Activated B cell treated with CpG ODN at 0.5 μM for 24 hours (primary cell): Measurements from ENCODE around the gene APMAP. TPM values are rescaled to one million over a fixed set of nuclear protein-coding genes. Genes with fewer than 3 reads are reported as not detected.

Source experiments
- ATAC-seq: fragments of 200-7000 bp; cut with Tn5 transposase; one replicate; pipeline ENCODE4 v1.10.0; 2021; ENCODE audit warnings: low read depth, mild to moderate bottlenecking, moderate library complexity
- CTCF ChIA-PET: fragments of 350-600 bp; sonication (Branson Sonifier 250); formaldehyde crosslinking; loops from one replicate; lab custom pipeline; 2021; ENCODE audit warnings: antibody characterized with exemption; lab: Charles Lee
- POLR2A ChIA-PET: fragments of 350-600 bp; sonication (Branson Sonifier 250); formaldehyde crosslinking; loops from one replicate; lab custom pipeline; 2021; ENCODE audit warnings: antibody characterized with exemption; lab: Charles Lee
- DNase-seq: peaks from one replicate; pipeline ENCODE4 v3.0.0; 2022
- H3K27ac Mint-ChIP-seq: one replicate; pipeline ENCODE4 v1.8.0; 2020; ENCODE audit warnings: mixed read lengths
- H3K27me3 Mint-ChIP-seq: one replicate; pipeline ENCODE4 v1.8.0; 2021; ENCODE audit warnings: mixed read lengths
- H3K36me3 Mint-ChIP-seq: one replicate; pipeline ENCODE4 v1.8.0; 2021; ENCODE audit warnings: low read depth, mixed read lengths
- H3K4me1 Mint-ChIP-seq: one replicate; pipeline ENCODE4 v1.8.0; 2021; ENCODE audit warnings: mixed read lengths
- H3K4me3 Mint-ChIP-seq: one replicate; pipeline ENCODE4 v1.8.0; 2020; ENCODE audit warnings: mild to moderate bottlenecking, mixed read lengths
- H3K9me3 Mint-ChIP-seq: one replicate; pipeline ENCODE4 v1.8.0; 2020; ENCODE audit warnings: mixed read lengths
- intact Hi-C: fragments of 100-400 bp; cut with micrococcal nuclease; formaldehyde crosslinking; loops from one replicate; pipeline ENCODE4 v1.15.1; 2024
- total RNA-seq: library from RNA; stranded (reverse); gene quantifications from 2 replicates; pipeline ENCODE4 v1.2.3, GENCODE V29; 2022
- TF ChIP-seq, protein P1 (sequence below): fragments of 200-600 bp; IDR thresholded peaks from one replicate; pipeline ENCODE4 v1.8.0; 2022; ENCODE audit warnings: antibody characterized with exemption, mild to moderate bottlenecking

APMAP gene, protein sequence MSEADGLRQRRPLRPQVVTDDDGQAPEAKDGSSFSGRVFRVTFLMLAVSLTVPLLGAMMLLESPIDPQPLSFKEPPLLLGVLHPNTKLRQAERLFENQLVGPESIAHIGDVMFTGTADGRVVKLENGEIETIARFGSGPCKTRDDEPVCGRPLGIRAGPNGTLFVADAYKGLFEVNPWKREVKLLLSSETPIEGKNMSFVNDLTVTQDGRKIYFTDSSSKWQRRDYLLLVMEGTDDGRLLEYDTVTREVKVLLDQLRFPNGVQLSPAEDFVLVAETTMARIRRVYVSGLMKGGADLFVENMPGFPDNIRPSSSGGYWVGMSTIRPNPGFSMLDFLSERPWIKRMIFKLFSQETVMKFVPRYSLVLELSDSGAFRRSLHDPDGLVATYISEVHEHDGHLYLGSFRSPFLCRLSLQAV
- total RNA-seq: 22.3 and 24.9 TPM in 2 replicates

DNA sequence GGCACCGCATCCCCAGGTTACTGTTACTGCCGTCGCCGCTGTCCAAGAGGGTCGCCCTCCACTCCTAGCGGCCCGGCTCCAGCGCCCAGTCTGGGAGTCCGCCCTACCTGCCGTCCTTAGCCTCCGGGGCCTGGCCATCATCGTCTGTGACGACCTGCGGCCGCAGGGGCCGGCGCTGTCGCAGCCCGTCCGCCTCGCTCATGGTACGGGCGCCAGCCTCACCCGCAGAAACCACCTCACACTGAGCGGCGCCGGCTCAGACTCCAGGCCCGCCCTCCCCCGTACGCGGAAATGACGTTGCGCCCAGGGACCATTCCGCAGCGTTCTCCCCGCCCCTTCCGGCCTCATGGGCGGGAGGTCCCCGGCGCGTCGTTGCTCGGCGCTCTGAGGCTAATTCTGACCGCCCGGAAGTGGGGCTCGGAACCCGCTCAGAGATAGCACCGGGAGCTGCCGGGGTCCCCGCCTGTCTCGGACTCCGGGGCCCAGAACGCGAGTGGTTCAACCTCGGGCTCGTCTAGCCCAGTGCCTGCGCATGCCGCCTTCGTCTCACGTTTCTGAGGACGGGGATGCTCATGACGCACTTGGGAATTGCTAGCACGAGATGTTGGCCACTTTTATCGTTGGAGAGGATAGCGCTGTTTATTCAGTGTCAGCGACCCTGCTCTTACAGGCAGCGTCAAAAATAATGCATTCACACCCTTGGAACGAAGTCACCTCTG lies at the start of gene APMAP:
APMAP (minus strand) TSS at position 265 of the 719 bp plus-strand sequence; CDS start at position 202, 63 bp downstream.
- TF ChIP-seq, protein P1, sequence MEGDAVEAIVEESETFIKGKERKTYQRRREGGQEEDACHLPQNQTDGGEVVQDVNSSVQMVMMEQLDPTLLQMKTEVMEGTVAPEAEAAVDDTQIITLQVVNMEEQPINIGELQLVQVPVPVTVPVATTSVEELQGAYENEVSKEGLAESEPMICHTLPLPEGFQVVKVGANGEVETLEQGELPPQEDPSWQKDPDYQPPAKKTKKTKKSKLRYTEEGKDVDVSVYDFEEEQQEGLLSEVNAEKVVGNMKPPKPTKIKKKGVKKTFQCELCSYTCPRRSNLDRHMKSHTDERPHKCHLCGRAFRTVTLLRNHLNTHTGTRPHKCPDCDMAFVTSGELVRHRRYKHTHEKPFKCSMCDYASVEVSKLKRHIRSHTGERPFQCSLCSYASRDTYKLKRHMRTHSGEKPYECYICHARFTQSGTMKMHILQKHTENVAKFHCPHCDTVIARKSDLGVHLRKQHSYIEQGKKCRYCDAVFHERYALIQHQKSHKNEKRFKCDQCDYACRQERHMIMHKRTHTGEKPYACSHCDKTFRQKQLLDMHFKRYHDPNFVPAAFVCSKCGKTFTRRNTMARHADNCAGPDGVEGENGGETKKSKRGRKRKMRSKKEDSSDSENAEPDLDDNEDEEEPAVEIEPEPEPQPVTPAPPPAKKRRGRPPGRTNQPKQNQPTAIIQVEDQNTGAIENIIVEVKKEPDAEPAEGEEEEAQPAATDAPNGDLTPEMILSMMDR: no peak
- ATAC-seq: peak; percentile 90
- CTCF ChIA-PET: interaction anchor here (1.7 to 4.7 kb wide), 2 partner anchors 71 to 406 kb away, joined by 9 to 113 read pairs; no protein-coding TSS in a partner anchor
- peaks cover 17% of the 10 kb centered on the region for H3K36me3 Mint-ChIP-seq
- peaks cover 48% of the 10 kb centered on the region for H3K4me1 Mint-ChIP-seq
- intact Hi-C loops: loop anchor here (1.0 to 5.0 kb wide), 10 partner anchors 66 to 1642 kb away; partner anchors contain the start of genes ACSS1, ENTPD6, NANP and NXT1
- peak within 1 kb of the TSS; percentile 95 for H3K27ac Mint-ChIP-seq
- no peaks in the 10 kb centered on the region for H3K9me3 Mint-ChIP-seq
- POLR2A ChIA-PET: interaction anchor here (1.0 to 3.3 kb wide), 4 partner anchors 46 to 1643 kb away, joined by 3 to 35 read pairs (median 7); partner anchors contain the start of gene ACSS1
- peak; percentile 97 for DNase-seq
- peak within 1 kb of the TSS; percentile 92 for H3K4me3 Mint-ChIP-seq
- H3K27me3 Mint-ChIP-seq: no peaks in the 10 kb centered on the region

GRCh38 chr20:25041813-25042530 lies 49.4 kb upstream of the APMAP start:
- no peak for DNase-seq
- Mint-ChIP-seq H3K27ac (peak overlapping the region; percentile 90), H3K9me3 (no peaks in the 10 kb centered on the region), H3K4me1 (peaks cover 79% of the 10 kb centered on the region), H3K36me3 (peaks cover 13% of the 10 kb centered on the region), H3K27me3 (no peaks in the 10 kb centered on the region), H3K4me3 (no peak overlapping the region)
- TF ChIP-seq, protein P1: no peak
- ChIA-PET CTCF (interaction anchor here (1.6 kb wide), 1 partner anchor 22 kb away, joined by 4 read pairs; no protein-coding TSS in a partner anchor), POLR2A (interaction anchor here (0.9 to 5.3 kb wide), 3 partner anchors 13 to 16 kb away, joined by 3 to 54 read pairs (median 6); partner anchors contain the start of gene ACSS1)
- intact Hi-C loops: loop anchor here (2.0 kb wide), 1 partner anchor 655 kb away; the partner anchor contains the start of gene ZNF337
- ATAC-seq: no peak

DNA sequence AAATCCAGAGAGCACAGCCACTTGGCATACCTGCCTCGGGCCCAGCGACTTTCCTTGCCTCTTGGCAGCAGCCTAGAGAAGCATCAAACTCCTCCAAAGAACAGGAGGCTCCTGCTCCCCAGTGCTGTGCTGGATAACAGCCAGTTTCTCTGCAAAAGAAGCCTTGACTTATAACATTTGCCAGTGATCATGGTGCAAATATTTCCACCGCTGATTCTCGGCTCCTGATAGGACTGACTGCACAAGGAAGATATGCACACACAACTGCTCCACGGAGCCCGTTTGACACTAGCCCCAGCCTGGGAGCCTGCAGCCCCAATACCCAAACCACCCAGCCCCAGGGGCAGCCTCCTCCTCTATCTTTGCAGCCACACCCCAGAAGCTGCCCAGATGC lies 47.9 kb upstream of the APMAP start:
- CTCF ChIA-PET: no interaction called here
- H3K36me3 Mint-ChIP-seq: peaks cover 2% of the 10 kb centered on the region
- no peak for DNase-seq
- intact Hi-C loops: no loop called here
- H3K9me3 Mint-ChIP-seq: no peaks in the 10 kb centered on the region
- H3K4me3 Mint-ChIP-seq: no peak overlapping the region
- no peaks in the 10 kb centered on the region for H3K27me3 Mint-ChIP-seq
- TF ChIP-seq, protein P1: no peak
- H3K4me1 Mint-ChIP-seq: peaks cover 88% of the 10 kb centered on the region
- peak overlapping the region; percentile 50 for H3K27ac Mint-ChIP-seq
- ATAC-seq: no peak
- POLR2A ChIA-PET: no interaction called here

- peaks cover 88% of the 10 kb centered on the region for H3K4me1 Mint-ChIP-seq
- peaks cover 2% of the 10 kb centered on the region for H3K36me3 Mint-ChIP-seq
- no peak for ATAC-seq
- no peaks in the 10 kb centered on the region for H3K27me3 Mint-ChIP-seq
- H3K9me3 Mint-ChIP-seq: no peaks in the 10 kb centered on the region
- ChIA-PET CTCF (no interaction called here), POLR2A (no interaction called here)
- H3K27ac Mint-ChIP-seq: peak overlapping the region; percentile 41
- intact Hi-C loops: no loop called here
- TF ChIP-seq, protein P1: no peak
- no peak overlapping the region for H3K4me3 Mint-ChIP-seq
- no peak for DNase-seq
Measured at GRCh38 chr20:25039697-25040437, 47.3 kb upstream of the APMAP start.
